K562 treated with DMSO at 1 percent for 24 hours (cell line): Measurements from ENCODE around the gene SLU7. TPM values are rescaled to one million over a fixed set of nuclear protein-coding genes. Genes with fewer than 3 reads are reported as not detected.

ENCODE experiments used
- total RNA-seq: library from RNA; unstranded; fragments of 300-600 nt; gene quantifications from 2 replicates; pipeline ENCODE4 v1.2.3, GENCODE V29; 2022; ENCODE audit warnings: low read depth; ENCODE audit not compliant: insufficient read depth

Gene SLU7
- total RNA-seq: 53.5 and 68.6 TPM in 2 replicates

GRCh38 chr5:160418561-160419457, at the start of gene SLU7:
Gene SLU7, minus strand, starts transcription at chr5:160419081. Its CDS starts 3,787 bp downstream, at chr5:160415294.

GRCh38 chr5:160421625-160422258, 2.9 kb upstream of the SLU7 start, which contains the start of gene PTTG1:
Gene PTTG1, plus strand, starts transcription at chr5:160421855. Its CDS starts 458 bp downstream, at chr5:160422313.

DNA sequence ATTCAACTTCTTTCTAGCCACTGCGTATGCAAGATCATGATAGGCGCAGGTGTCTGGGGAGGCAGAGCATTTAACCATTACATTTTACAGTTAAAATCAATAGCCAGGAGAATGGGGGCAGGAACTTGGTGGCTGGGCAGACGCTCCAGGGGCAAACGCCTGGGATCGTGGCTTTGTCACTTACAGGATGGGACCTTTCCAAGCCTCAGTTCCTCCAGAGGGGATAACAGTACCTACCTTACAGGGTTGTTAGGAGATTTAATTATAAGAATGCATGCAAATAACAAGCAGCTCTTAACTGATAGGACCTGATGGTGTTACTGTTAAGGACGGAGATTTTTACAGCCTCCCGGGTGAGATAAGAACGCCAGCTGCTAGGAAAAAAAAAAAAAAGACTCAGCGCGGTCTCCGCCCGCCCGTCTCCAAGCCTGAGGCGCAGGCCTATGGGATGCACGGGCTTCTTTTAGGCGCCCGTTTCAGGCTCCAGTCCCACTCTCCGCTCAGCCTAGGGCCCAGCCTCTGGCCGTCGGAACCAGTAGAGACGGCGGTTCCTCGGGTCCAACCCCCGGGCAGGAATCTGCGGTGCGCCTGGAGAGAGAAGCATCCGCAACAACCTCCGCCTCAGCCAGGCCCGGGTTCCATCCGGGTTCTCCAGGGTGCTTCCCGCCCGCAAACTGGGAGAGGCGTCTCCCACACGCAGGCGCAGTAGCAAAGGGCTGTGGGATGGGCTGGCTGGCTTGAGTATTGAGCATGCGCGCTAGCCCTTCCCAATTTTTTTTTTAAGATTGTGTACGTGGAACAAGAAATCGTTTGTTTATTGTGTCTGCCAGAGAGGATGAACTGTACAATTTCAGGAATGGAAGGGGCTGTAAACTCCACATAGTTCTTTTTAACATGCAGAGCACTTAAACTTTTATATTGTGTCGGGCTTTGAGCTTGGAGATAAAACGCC, 19.2 kb downstream of the SLU7 start, which contains the start of gene FAM200C:
Gene FAM200C (minus strand): TSS at position 653 of the 952 bp plus-strand sequence. CDS start 4,564 bp downstream, outside the sequence.

GRCh38 chr5:160369990-160370712, 48.7 kb downstream of the SLU7 start, which contains the start of gene C1QTNF2:
Gene C1QTNF2, minus strand, starts transcription at chr5:160370626. Its CDS starts 15,615 bp downstream, at chr5:160355011.

Other genes with a start within 250 kb of the SLU7 start
- gene FABP6, start 189.6 kb downstream of the SLU7 start, total RNA-seq: not detected in 2 replicates
- gene CCNJL, start 106.5 kb downstream of the SLU7 start, total RNA-seq: not detected in 2 replicates
- not detected in 2 replicates for gene C1QTNF2, start 48.5 kb downstream of the SLU7 start, total RNA-seq
- gene FAM200C, start 19.0 kb downstream of the SLU7 start, total RNA-seq: 2.5 and 3.2 TPM in 2 replicates
- gene PTTG1, start 2.8 kb upstream of the SLU7 start, total RNA-seq: 265 and 288 TPM in 2 replicates